H1 (cell line): Measurements from ENCODE around the gene PPP1CA. TPM values are rescaled to one million over a fixed set of nuclear protein-coding genes. Genes with fewer than 3 reads are reported as not detected.

ENCODE experiments used
- CHD7 ChIP-seq: fragments of 300-600 bp; sonication (generic); IDR thresholded peaks from 2 replicates; pipeline ENCODE4 v1.7.1; 2012; ENCODE audit warnings: low read length, moderate library complexity, mild to moderate bottlenecking, inconsistent platforms; ENCODE audit not compliant: insufficient replicate concordance
- CREB1 ChIP-seq: IDR thresholded peaks from 2 replicates; pipeline ENCODE4 v1.6.1; 2012; ENCODE audit warnings: inconsistent platforms
- GABPA ChIP-seq: IDR thresholded peaks from 2 replicates; pipeline ENCODE4 v1.6.1; 2011; ENCODE audit warnings: mild to moderate bottlenecking, low read length, moderate library complexity, borderline replicate concordance; ENCODE audit not compliant: insufficient read depth
- RFX5 ChIP-seq: IDR thresholded peaks from 2 replicates; pipeline ENCODE4 v1.6.1; 2011; ENCODE audit warnings: low read depth, low read length, improper control_type of control experiment, borderline replicate concordance
- SIRT6 ChIP-seq: IDR thresholded peaks from one replicate; pipeline ENCODE4 v1.7.1; 2012; ENCODE audit warnings: low read length, inconsistent platforms
- SP1 ChIP-seq: IDR thresholded peaks from 2 replicates; pipeline ENCODE4 v1.6.1; 2011; ENCODE audit warnings: low read depth, low read length
- ZNF274 ChIP-seq: IDR thresholded peaks from 2 replicates; pipeline ENCODE4 v1.7.0; 2012; ENCODE audit warnings: low read length, borderline replicate concordance; ENCODE audit errors: extremely low read depth
- polyA plus RNA-seq, 7 experiments: library from polyadenylated mRNA; depleted of rRNA in 3 of 7; stranded (reverse) in 5 of 7; unstranded in 2 of 7; fragments of >200 nt in 5 of 7; fragments of 200-250 nt in 2 of 7; gene quantifications; 1 replicate in 5 of 7; 2 replicates in 1 of 7; 4 replicates in 1 of 7; pipeline versions ENCODE4 v1.2.1 to v1.2.3, GENCODE V29; 2011 to 2013; ENCODE audit warnings: missing spikeins in 2 of 7, mixed read lengths in 2 of 7
- total RNA-seq: library from RNA; stranded (reverse); fragmentation: NEBNext Ultra II Directional; extraction: Animal tissue kit (Norgen Biotek cat#: 25700); gene quantifications from 2 replicates; pipeline ENCODE4 v1.2.1, GENCODE V29; 2021

PPP1CA gene
- total and polyA plus RNA-seq, 2 of the 8 experiments (the other 6 are each of a cell fraction or from before 2014, with no cell fraction given): 198 to 359 TPM

- no peak for TF ChIP-seq GABPA
- no peak for TF ChIP-seq CHD7
- no peak for TF ChIP-seq SIRT6
- no peak for TF ChIP-seq RFX5
- TF ChIP-seq SP1: peak; percentile 88
- no peak for TF ChIP-seq ZNF274
- 0 out of 2 replicates have a peak, but pooled peaks have one; percentile 43 for TF ChIP-seq CREB1
- TF ChIP-seq, all 59 proteins: peak for 13
Measured at GRCh38 chr11:67353317-67354074, 48.2 kb downstream of the PPP1CA start, which contains the start of gene POLD4 (continued).
